ENCODE results near the gene CEBPG.

- TF ChIP-seq CSRNP3 (CRISPR knock-in tag; IDR thresholded peaks at IDR 0.05): no peak
- TF ChIP-seq PPARA (CRISPR knock-in tag; IDR thresholded peaks at IDR 0.05; ENCODE audit: borderline replicate concordance): no peak
- TF ChIP-seq RARB (CRISPR knock-in tag; IDR thresholded peaks at IDR 0.05): no peak
- no peak for TF ChIP-seq PATZ1 (CRISPR knock-in tag; IDR thresholded peaks at IDR 0.05; ENCODE audit: borderline replicate concordance)
- TF ChIP-seq ZFP3 (CRISPR knock-in tag; IDR thresholded peaks at IDR 0.05): no peak
- TF ChIP-seq ESRRG (CRISPR knock-in tag; IDR thresholded peaks at IDR 0.05): no peak
Observed at GRCh38 chr19:33344573-33344925, 29.0 kb upstream of the CEBPG start.

Data from SK-N-SH treated with all-trans-retinoic acid at 6 μM for 48 hours (cell line).